PFSK-1 (cell line): Measurements from ENCODE around the gene PAF1.

Source experiments
- FOXP2 ChIP-seq: optimal IDR thresholded peaks from 2 replicates; pipeline ENCODE3; 2011; ENCODE audit warnings: borderline replicate concordance, control low read depth, inconsistent platforms; ENCODE audit not compliant: insufficient read depth; ENCODE audit errors: extremely low read length, extremely low read depth
- POLR2AphosphoS5 ChIP-seq: IDR thresholded peaks from 2 replicates; pipeline ENCODE4 v1.6.1; 2012; ENCODE audit warnings: low read depth, mild to moderate bottlenecking, control low read depth, low read length, moderate library complexity
- REST ChIP-seq, 2 experiments: IDR thresholded peaks; 2 replicates each; pipeline versions ENCODE4 v1.6.1 to v1.8.0; 2011 to 2012; ENCODE audit warnings: low read depth in 2 of 2, low read length in 2 of 2, control low read depth in 1 of 2, inconsistent platforms in 1 of 2, mild to moderate bottlenecking in 1 of 2, moderate library complexity in 1 of 2; ENCODE audit not compliant: insufficient read depth in 1 of 2
- SIN3A ChIP-seq: IDR thresholded peaks from 2 replicates; pipeline ENCODE4 v1.6.1; 2012; ENCODE audit warnings: mild to moderate bottlenecking, low read length, moderate library complexity, borderline replicate concordance; ENCODE audit not compliant: insufficient read depth
- TAF1 ChIP-seq: IDR thresholded peaks from 2 replicates; pipeline ENCODE4 v1.6.1; 2012; ENCODE audit warnings: low read length, control low read depth, borderline replicate concordance; ENCODE audit not compliant: insufficient read depth

- TF ChIP-seq POLR2AphosphoS5: no peak
- no peak for TF ChIP-seq TAF1
- TF ChIP-seq SIN3A: no peak
- TF ChIP-seq REST (IDR thresholded peaks at IDR 0.05; ENCODE audit: insufficient read depth in 1 of 2, low read depth in 2 of 2, low read length in 2 of 2): no peak
- TF ChIP-seq FOXP2: no peak
Observed at GRCh38 chr19:39345956-39346355, 45.0 kb downstream of the PAF1 start.
